Measurements from ENCODE around the gene CYFIP2.

Gene CYFIP2

GRCh38 chr5:157295247-157295646, 29.3 kb downstream of the CYFIP2 start:
- H2AFZ ChIP-seq (ENCODE audit: low read depth), result no peak overlapping the region
- no peak for TF ChIP-seq CTCF (conservative IDR thresholded peaks at IDR 0.05; ENCODE audit: low read depth, low read length)
- no peak overlapping the region for H3K4me2 ChIP-seq
- H4K20me1 ChIP-seq (ENCODE audit: insufficient read depth), result no peaks in the 10 kb centered on the region
- no peaks in the 10 kb centered on the region for H3K4me1 ChIP-seq (ENCODE audit: low read depth, poor library complexity, severe bottlenecking)
- no peak overlapping the region for H3K4me3 ChIP-seq (IDR thresholded peaks at IDR 0.05; ENCODE audit: insufficient read depth, low read depth, low read length)
- no peaks in the 10 kb centered on the region for H3K36me3 ChIP-seq (ENCODE audit: insufficient read depth)
- H3K27me3 ChIP-seq (ENCODE audit: insufficient read depth, low read depth), result no peaks in the 10 kb centered on the region
- H3K79me2 ChIP-seq (ENCODE audit: insufficient read depth, low read depth), result no peaks in the 10 kb centered on the region
- no peak overlapping the region for H3K27ac ChIP-seq
- no peak overlapping the region for H3K9ac ChIP-seq

GRCh38 chr5:157300564-157300963, 34.6 kb downstream of the CYFIP2 start:
- TF ChIP-seq CTCF (conservative IDR thresholded peaks at IDR 0.05; ENCODE audit: low read depth, low read length), result no peak

DNA sequence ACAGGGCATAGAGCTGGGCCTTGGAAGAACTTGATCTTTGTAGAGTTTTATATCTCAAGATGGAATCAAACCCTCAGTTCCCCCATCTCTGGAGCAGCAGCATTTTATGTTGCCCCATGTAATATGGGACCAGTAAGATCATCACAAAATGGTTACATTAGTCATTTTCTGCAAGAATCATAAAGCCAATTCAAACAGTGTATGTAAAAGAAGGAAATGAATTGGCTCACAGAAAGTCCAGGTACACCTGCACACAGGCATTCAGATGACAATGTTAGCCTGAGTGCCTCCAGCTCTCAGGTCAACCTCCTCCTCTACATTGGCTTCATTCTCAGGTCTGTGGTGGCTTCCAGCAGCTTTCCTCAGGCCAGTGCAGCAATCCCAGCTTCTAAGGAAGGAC, 35.1 kb downstream of the CYFIP2 start:
- H3K79me2 ChIP-seq (ENCODE audit: insufficient read depth, low read depth), result no peaks in the 10 kb centered on the region
- no peak overlapping the region for H3K4me3 ChIP-seq (IDR thresholded peaks at IDR 0.05; ENCODE audit: insufficient read depth, low read depth, low read length)
- no peak overlapping the region for H3K27ac ChIP-seq
- H4K20me1 ChIP-seq (ENCODE audit: insufficient read depth), result no peaks in the 10 kb centered on the region
- no peaks in the 10 kb centered on the region for H3K36me3 ChIP-seq (ENCODE audit: insufficient read depth)
- TF ChIP-seq CTCF (conservative IDR thresholded peaks at IDR 0.05; ENCODE audit: low read depth, low read length), result no peak
- H3K27me3 ChIP-seq (ENCODE audit: insufficient read depth, low read depth), result no peaks in the 10 kb centered on the region
- no peaks in the 10 kb centered on the region for H3K4me1 ChIP-seq (ENCODE audit: low read depth, poor library complexity, severe bottlenecking)
- H2AFZ ChIP-seq (ENCODE audit: low read depth), result no peak overlapping the region
- no peak overlapping the region for H3K4me2 ChIP-seq
- no peak overlapping the region for H3K9ac ChIP-seq

More at GRCh38 chr5:157300564-157300963, 34.6 kb downstream of the CYFIP2 start:
- Histone ChIP-seq H4K20me1 (ENCODE audit: insufficient read depth) (no peaks in the 10 kb centered on the region), H3K9ac (no peak overlapping the region), H3K27me3 (ENCODE audit: insufficient read depth, low read depth) (no peaks in the 10 kb centered on the region), H3K36me3 (ENCODE audit: insufficient read depth) (no peaks in the 10 kb centered on the region), H3K4me1 (ENCODE audit: low read depth, poor library complexity, severe bottlenecking) (no peaks in the 10 kb centered on the region), H3K4me2 (no peak overlapping the region), H3K4me3 (IDR thresholded peaks at IDR 0.05; ENCODE audit: insufficient read depth, low read depth, low read length) (no peak overlapping the region), H3K27ac (no peak overlapping the region), H3K79me2 (ENCODE audit: insufficient read depth, low read depth) (no peaks in the 10 kb centered on the region), H2AFZ (ENCODE audit: low read depth) (no peak overlapping the region)

DNA sequence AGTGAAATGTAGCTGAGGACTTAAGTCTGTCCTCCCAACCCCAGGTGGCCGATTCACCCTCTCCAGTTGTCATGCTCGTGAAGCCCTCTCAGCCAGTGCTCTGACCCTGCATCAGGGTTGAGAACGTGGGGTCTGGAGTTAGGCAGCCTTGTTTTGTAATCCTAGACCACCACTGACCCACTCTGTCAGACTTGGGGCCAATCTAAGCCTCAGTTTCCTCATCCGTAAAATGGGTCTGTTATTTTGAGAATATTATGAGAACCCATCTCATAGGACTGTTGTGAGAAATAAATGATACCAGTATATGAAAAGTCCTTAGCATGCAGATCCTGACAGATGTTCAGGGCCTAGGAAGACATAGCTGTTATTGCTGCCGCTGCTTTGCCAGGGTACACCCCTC, 37.1 kb downstream of the CYFIP2 start:
- Histone ChIP-seq H2AFZ (ENCODE audit: low read depth) (no peak overlapping the region), H3K27me3 (ENCODE audit: insufficient read depth, low read depth) (no peaks in the 10 kb centered on the region), H3K79me2 (ENCODE audit: insufficient read depth, low read depth) (no peaks in the 10 kb centered on the region), H3K9ac (no peak overlapping the region), H3K27ac (no peak overlapping the region), H3K4me2 (no peak overlapping the region), H3K4me3 (IDR thresholded peaks at IDR 0.05; ENCODE audit: insufficient read depth, low read depth, low read length) (no peak overlapping the region), H3K36me3 (ENCODE audit: insufficient read depth) (no peaks in the 10 kb centered on the region), H4K20me1 (ENCODE audit: insufficient read depth) (no peaks in the 10 kb centered on the region), H3K4me1 (ENCODE audit: low read depth, poor library complexity, severe bottlenecking) (no peaks in the 10 kb centered on the region)
- TF ChIP-seq CTCF (conservative IDR thresholded peaks at IDR 0.05; ENCODE audit: low read depth, low read length), result no peak
